KMS-11 (cell line): ENCODE data around the gene IGFBPL1.

Source experiments
- H2AFZ ChIP-seq: fragments of 200-600 bp; sonication (generic); 2 replicates; pipeline ENCODE4 v1.6.1; 2016; ENCODE audit warnings: antibody characterized with exemption, mixed run types, low read depth
- H3K27ac ChIP-seq: fragments of 200-600 bp; sonication (generic); 2 replicates; pipeline ENCODE4 v1.6.1; 2016; ENCODE audit warnings: mild to moderate bottlenecking, mixed run types
- H3K27me3 ChIP-seq: fragments of 200-600 bp; sonication (generic); 2 replicates; pipeline ENCODE4 v1.6.1; 2017; ENCODE audit warnings: mild to moderate bottlenecking, low read depth, mixed run types, moderate library complexity; ENCODE audit not compliant: insufficient read depth
- H3K36me3 ChIP-seq: fragments of 200-600 bp; sonication (generic); 2 replicates; pipeline ENCODE4 v1.6.1; 2017; ENCODE audit warnings: mild to moderate bottlenecking, mixed run types; ENCODE audit not compliant: insufficient read depth
- H3K4me1 ChIP-seq: fragments of 200-600 bp; sonication (generic); 2 replicates; pipeline ENCODE4 v1.6.1; 2016; ENCODE audit warnings: mild to moderate bottlenecking, low read depth, mixed run types; ENCODE audit not compliant: poor library complexity, severe bottlenecking
- H3K4me2 ChIP-seq: fragments of 200-600 bp; sonication (generic); 2 replicates; pipeline ENCODE4 v1.7.0; 2016; ENCODE audit warnings: mild to moderate bottlenecking, mixed run types
- H3K4me3 ChIP-seq: fragments of 200-600 bp; sonication (generic); IDR thresholded peaks from 2 replicates; pipeline ENCODE4 v1.6.1; 2017; ENCODE audit warnings: low read depth, low read length, mixed read lengths; ENCODE audit not compliant: insufficient read depth
- H3K79me2 ChIP-seq: fragments of 200-600 bp; sonication (generic); 2 replicates; pipeline ENCODE4 v1.6.1; 2016; ENCODE audit warnings: low read depth, mixed run types; ENCODE audit not compliant: insufficient read depth
- H3K9ac ChIP-seq: fragments of 200-600 bp; sonication (generic); 2 replicates; pipeline ENCODE4 v1.6.1; 2016; ENCODE audit warnings: mild to moderate bottlenecking, mixed run types
- H4K20me1 ChIP-seq: fragments of 200-600 bp; sonication (generic); 2 replicates; pipeline ENCODE4 v1.6.1; 2016; ENCODE audit warnings: mild to moderate bottlenecking, mixed run types; ENCODE audit not compliant: insufficient read depth
- CTCF ChIP-seq: fragments of 200-600 bp; sonication (generic); conservative IDR thresholded peaks from 2 replicates; pipeline ENCODE4 v1.6.1; 2017; ENCODE audit warnings: low read depth, mild to moderate bottlenecking, antibody characterized with exemption, low read length, moderate library complexity, mixed read lengths

Gene IGFBPL1

GRCh38 chr9:38412751-38413150, 11.5 kb downstream of the IGFBPL1 start:
- no peaks in the 10 kb centered on the region for H4K20me1 ChIP-seq
- no peak overlapping the region for H2AFZ ChIP-seq
- no peak overlapping the region for H3K4me2 ChIP-seq
- no peak for TF ChIP-seq CTCF
- no peaks in the 10 kb centered on the region for H3K4me1 ChIP-seq
- H3K79me2 ChIP-seq: no peaks in the 10 kb centered on the region
- H3K27ac ChIP-seq: no peak overlapping the region
- no peak overlapping the region for H3K9ac ChIP-seq
- no peaks in the 10 kb centered on the region for H3K27me3 ChIP-seq
- H3K4me3 ChIP-seq: no peak overlapping the region
- no peaks in the 10 kb centered on the region for H3K36me3 ChIP-seq

- H3K27me3 ChIP-seq: no peaks in the 10 kb centered on the region
- H3K4me3 ChIP-seq: no peak overlapping the region
- TF ChIP-seq CTCF: no peak
- no peaks in the 10 kb centered on the region for H3K36me3 ChIP-seq
- H4K20me1 ChIP-seq: no peaks in the 10 kb centered on the region
- H3K4me1 ChIP-seq: no peaks in the 10 kb centered on the region
- no peak overlapping the region for H3K27ac ChIP-seq
- H3K79me2 ChIP-seq: no peaks in the 10 kb centered on the region
- H3K4me2 ChIP-seq: no peak overlapping the region
- H3K9ac ChIP-seq: no peak overlapping the region
- no peak overlapping the region for H2AFZ ChIP-seq
Observed at GRCh38 chr9:38408719-38409118, 15.5 kb downstream of the IGFBPL1 start.

GRCh38 chr9:38406476-38407186, 17.6 kb downstream of the IGFBPL1 start:
- no peak overlapping the region for H3K27ac ChIP-seq
- H3K4me2 ChIP-seq: no peak overlapping the region
- no peak overlapping the region for H3K9ac ChIP-seq
- no peak overlapping the region for H3K4me3 ChIP-seq
- H3K79me2 ChIP-seq: no peaks in the 10 kb centered on the region
- no peaks in the 10 kb centered on the region for H3K36me3 ChIP-seq
- no peak for TF ChIP-seq CTCF
- H3K4me1 ChIP-seq: no peaks in the 10 kb centered on the region
- H3K27me3 ChIP-seq: no peaks in the 10 kb centered on the region
- H4K20me1 ChIP-seq: no peaks in the 10 kb centered on the region
- H2AFZ ChIP-seq: no peak overlapping the region

- H2AFZ ChIP-seq: no peak overlapping the region
- no peaks in the 10 kb centered on the region for H4K20me1 ChIP-seq
- no peak overlapping the region for H3K4me3 ChIP-seq
- no peaks in the 10 kb centered on the region for H3K36me3 ChIP-seq
- no peaks in the 10 kb centered on the region for H3K27me3 ChIP-seq
- H3K27ac ChIP-seq: no peak overlapping the region
- H3K79me2 ChIP-seq: no peaks in the 10 kb centered on the region
- H3K4me2 ChIP-seq: no peak overlapping the region
- H3K9ac ChIP-seq: no peak overlapping the region
- no peaks in the 10 kb centered on the region for H3K4me1 ChIP-seq
- no peak for TF ChIP-seq CTCF
Observed at GRCh38 chr9:38405785-38406184, 18.5 kb downstream of the IGFBPL1 start.
